Glutamatergic neuron (in vitro differentiated cells): ENCODE measurements around the gene TACC2. TPM values are rescaled to one million over a fixed set of nuclear protein-coding genes. Genes with fewer than 3 reads are reported as not detected.

Experiments
- DNase-seq: peaks from one replicate; pipeline ENCODE4 v3.0.0; 2022
- H3K27ac Mint-ChIP-seq: one replicate; pipeline ENCODE4 v1.8.0; 2020; ENCODE audit warnings: mild to moderate bottlenecking, mixed read lengths, inconsistent platforms; ENCODE audit not compliant: unreplicated experiment
- H3K27me3 Mint-ChIP-seq: one replicate; pipeline ENCODE4 v1.8.0; 2020; ENCODE audit warnings: mild to moderate bottlenecking, moderate library complexity, mixed read lengths, inconsistent platforms; ENCODE audit not compliant: unreplicated experiment
- H3K36me3 Mint-ChIP-seq: one replicate; pipeline ENCODE4 v1.8.0; 2020; ENCODE audit warnings: mild to moderate bottlenecking, mixed read lengths, inconsistent platforms; ENCODE audit not compliant: unreplicated experiment
- H3K4me1 Mint-ChIP-seq: one replicate; pipeline ENCODE4 v1.8.0; 2020; ENCODE audit warnings: mild to moderate bottlenecking, low read depth, mixed read lengths, inconsistent platforms; ENCODE audit not compliant: unreplicated experiment
- H3K4me3 Mint-ChIP-seq: one replicate; pipeline ENCODE4 v1.8.0; 2020; ENCODE audit warnings: mild to moderate bottlenecking, mixed read lengths, inconsistent platforms; ENCODE audit not compliant: unreplicated experiment
- H3K9me3 Mint-ChIP-seq: one replicate; pipeline ENCODE4 v1.8.0; 2020; ENCODE audit warnings: mild to moderate bottlenecking, moderate library complexity, mixed read lengths, inconsistent platforms; ENCODE audit not compliant: unreplicated experiment
- CTCF ChIP-seq: fragments of 200-600 bp; sonication (generic); IDR thresholded peaks from one replicate; pipeline ENCODE4 v1.5.0; 2021; ENCODE audit not compliant: partially characterized antibody, unreplicated experiment
- total RNA-seq: library from RNA; stranded (reverse); fragmentation: NEBNext Ultra II Directional; extraction: Animal tissue kit (Norgen Biotek cat#: 25700); gene quantifications from one replicate; pipeline ENCODE4 v1.2.1, GENCODE V29; 2021; ENCODE audit not compliant: unreplicated experiment

The TACC2 gene
- total RNA-seq, 1 donor from 2014 or later, result 499 TPM

DNA sequence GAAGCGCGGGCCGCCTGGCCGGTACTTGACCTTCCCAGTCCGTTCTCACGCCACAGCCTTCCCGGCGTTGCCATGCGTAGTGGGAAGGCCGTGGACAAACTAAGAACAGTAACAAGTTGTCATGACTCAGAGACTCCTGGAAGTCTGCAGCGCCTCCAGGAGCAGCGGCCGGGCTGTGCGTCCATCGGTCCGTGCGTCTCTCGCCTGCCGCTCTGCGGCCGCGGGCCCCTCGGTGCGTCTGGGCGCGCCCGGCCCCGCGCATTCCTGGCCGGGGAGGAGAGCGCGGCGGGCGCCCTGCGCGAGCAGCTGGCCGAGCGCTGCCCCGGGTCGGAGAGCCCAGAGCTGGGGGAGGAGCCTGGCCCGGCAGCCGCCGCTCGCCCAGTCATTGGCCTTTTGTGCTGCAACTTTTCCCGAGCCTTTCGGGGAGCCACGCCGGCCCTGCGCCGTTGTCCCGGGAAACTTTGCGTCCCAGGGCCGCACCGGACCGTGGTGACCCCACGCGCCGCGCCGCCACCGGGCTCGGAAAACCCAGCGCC is 123.7 kb downstream of the TACC2 start:
- Mint-ChIP-seq H3K36me3 (peaks cover 3% of the 10 kb centered on the region), H3K9me3 (peaks cover 17% of the 10 kb centered on the region), H3K27me3 (peaks cover 12% of the 10 kb centered on the region), H3K27ac (no peak overlapping the region), H3K4me3 (peak overlapping the region; percentile 84), H3K4me1 (peaks cover 30% of the 10 kb centered on the region)
- DNase-seq, result peak; percentile 79
- TF ChIP-seq CTCF, result no peak

- Mint-ChIP-seq H3K36me3 (peaks cover 3% of the 10 kb centered on the region), H3K4me1 (peaks cover 34% of the 10 kb centered on the region), H3K27ac (peak overlapping the region; percentile 89), H3K27me3 (peaks cover 13% of the 10 kb centered on the region), H3K4me3 (peak overlapping the region; percentile 90), H3K9me3 (peaks cover 17% of the 10 kb centered on the region)
- DNase-seq, result peak; percentile 80
- TF ChIP-seq CTCF, result peak; percentile 85
These were observed 124.4 kb downstream of the TACC2 start for GRCh38 chr10:122113161-122113944.

DNA sequence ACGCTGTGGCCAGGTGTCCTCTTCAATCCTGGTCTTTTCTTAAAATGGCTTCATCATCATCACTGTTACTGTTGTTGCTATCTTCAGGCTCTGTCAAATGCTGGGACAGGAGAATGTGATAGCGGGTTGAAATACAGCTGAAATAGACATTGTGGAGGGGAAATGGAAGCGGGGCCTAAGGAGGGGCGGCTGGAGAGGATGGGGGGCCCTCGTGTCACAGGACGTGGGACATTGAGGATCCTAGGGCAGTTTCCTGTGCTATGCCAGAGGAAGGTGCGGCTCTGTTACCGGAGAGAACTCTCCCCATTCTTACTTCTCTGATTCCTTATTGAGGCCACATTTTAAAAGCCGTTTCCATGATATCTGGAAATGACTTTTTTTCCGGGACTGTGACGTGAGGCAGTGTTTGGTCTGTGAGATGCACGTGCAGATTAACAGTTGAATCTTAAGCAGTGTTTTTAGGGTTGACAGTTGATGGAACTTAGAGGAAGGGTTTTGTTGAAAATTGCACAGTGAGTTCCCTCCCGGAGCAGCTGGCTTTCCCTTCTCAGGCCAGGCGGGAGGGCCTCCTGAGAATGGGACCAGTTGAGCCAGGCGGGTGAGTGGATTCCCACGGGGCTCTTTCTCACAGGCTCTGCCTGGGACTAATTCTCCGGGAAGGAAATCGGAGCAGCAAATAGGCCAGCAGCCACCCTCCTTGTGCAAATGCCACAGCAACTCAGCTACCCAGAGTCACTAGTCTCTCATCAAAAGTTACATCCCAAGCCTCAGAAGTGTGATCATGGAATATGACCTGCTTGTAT is 125.2 kb downstream of the TACC2 start:
- H3K4me3 Mint-ChIP-seq, result peak overlapping the region; percentile 90
- H3K27ac Mint-ChIP-seq, result peak overlapping the region; percentile 89
- DNase-seq, result peak; percentile 54
- TF ChIP-seq CTCF, result no peak
- H3K4me1 Mint-ChIP-seq, result peaks cover 42% of the 10 kb centered on the region
- peaks cover 3% of the 10 kb centered on the region for H3K36me3 Mint-ChIP-seq
- H3K9me3 Mint-ChIP-seq, result peaks cover 17% of the 10 kb centered on the region
- peaks cover 13% of the 10 kb centered on the region for H3K27me3 Mint-ChIP-seq

- Mint-ChIP-seq H3K4me3 (peak overlapping the region; percentile 90), H3K9me3 (peaks cover 17% of the 10 kb centered on the region), H3K27me3 (peaks cover 13% of the 10 kb centered on the region), H3K36me3 (peaks cover 3% of the 10 kb centered on the region), H3K27ac (peak overlapping the region; percentile 89), H3K4me1 (peaks cover 50% of the 10 kb centered on the region)
- no peak for TF ChIP-seq CTCF
- no peak for DNase-seq
These were observed 126.9 kb downstream of the TACC2 start for GRCh38 chr10:122115874-122116273.
